NB4 (cell line): ENCODE data around the gene ADAMTS16.

Experiments
- MAX ChIP-seq: IDR thresholded peaks from 2 replicates; pipeline ENCODE4 v1.6.1; 2011; ENCODE audit warnings: low read depth, low read length
- MYC ChIP-seq: IDR thresholded peaks from 2 replicates; pipeline ENCODE4 v1.6.1; 2011; ENCODE audit warnings: low read depth, low read length
- POLR2A ChIP-seq: IDR thresholded peaks from 2 replicates; pipeline ENCODE4 v1.6.1; 2011; ENCODE audit warnings: mild to moderate bottlenecking; ENCODE audit not compliant: insufficient read length; ENCODE audit errors: extremely low read depth
- TF ChIP-seq, protein P1 (sequence below): IDR thresholded peaks from one replicate; pipeline ENCODE4 v1.5.1; 2012; ENCODE audit warnings: low read depth, low read length

- TF ChIP-seq, protein P1, sequence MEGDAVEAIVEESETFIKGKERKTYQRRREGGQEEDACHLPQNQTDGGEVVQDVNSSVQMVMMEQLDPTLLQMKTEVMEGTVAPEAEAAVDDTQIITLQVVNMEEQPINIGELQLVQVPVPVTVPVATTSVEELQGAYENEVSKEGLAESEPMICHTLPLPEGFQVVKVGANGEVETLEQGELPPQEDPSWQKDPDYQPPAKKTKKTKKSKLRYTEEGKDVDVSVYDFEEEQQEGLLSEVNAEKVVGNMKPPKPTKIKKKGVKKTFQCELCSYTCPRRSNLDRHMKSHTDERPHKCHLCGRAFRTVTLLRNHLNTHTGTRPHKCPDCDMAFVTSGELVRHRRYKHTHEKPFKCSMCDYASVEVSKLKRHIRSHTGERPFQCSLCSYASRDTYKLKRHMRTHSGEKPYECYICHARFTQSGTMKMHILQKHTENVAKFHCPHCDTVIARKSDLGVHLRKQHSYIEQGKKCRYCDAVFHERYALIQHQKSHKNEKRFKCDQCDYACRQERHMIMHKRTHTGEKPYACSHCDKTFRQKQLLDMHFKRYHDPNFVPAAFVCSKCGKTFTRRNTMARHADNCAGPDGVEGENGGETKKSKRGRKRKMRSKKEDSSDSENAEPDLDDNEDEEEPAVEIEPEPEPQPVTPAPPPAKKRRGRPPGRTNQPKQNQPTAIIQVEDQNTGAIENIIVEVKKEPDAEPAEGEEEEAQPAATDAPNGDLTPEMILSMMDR, result no peak
- TF ChIP-seq MAX (no peak), POLR2A (no peak), MYC (no peak)
These were observed 41.7 kb downstream of the ADAMTS16 start for GRCh38 chr5:5181650-5182324.
